SK-N-SH treated with all-trans-retinoic acid at 6 μM for 48 hours (cell line): Measurements from ENCODE around the gene CERS2.
A peak's percentile ranks its signal among the peaks of the same experiment; 100 is the strongest.

ENCODE experiments used
- ATAC-seq: fragments of 200-7000 bp; cut with Tn5 transposase; 3 replicates; pipeline ENCODE4 v1.9.1; 2020; ENCODE audit warnings: mild to moderate bottlenecking, moderate library complexity
- ARNTL ChIP-seq: fragments of 450-650 bp; formaldehyde crosslinking; IDR thresholded peaks from 2 replicates; pipeline ENCODE4 v1.5.0; 2020; ENCODE audit warnings: low read depth, mild to moderate bottlenecking, moderate library complexity, borderline replicate concordance
- CSDC2 ChIP-seq: fragments of 250-450 bp; sonication (Bioruptor Pico); IDR thresholded peaks from 2 replicates; pipeline ENCODE4 v1.5.0; 2020; ENCODE audit warnings: mild to moderate bottlenecking, moderate library complexity
- ESRRG ChIP-seq: fragments of 250-450 bp; sonication (Bioruptor Pico); IDR thresholded peaks from 2 replicates; pipeline ENCODE4 v1.6.1; 2021; ENCODE audit warnings: mild to moderate bottlenecking
- OSR1 ChIP-seq: fragments of 250-450 bp; sonication (Bioruptor Pico); IDR thresholded peaks from 2 replicates; pipeline ENCODE4 v1.8.0; 2022; ENCODE audit warnings: moderate library complexity, mild to moderate bottlenecking, inconsistent platforms
- SNAI2 ChIP-seq: fragments of 250-450 bp; sonication (Bioruptor Pico); IDR thresholded peaks from 2 replicates; pipeline ENCODE4 v1.5.0; 2020; ENCODE audit warnings: mild to moderate bottlenecking, moderate library complexity
- TCF4 ChIP-seq: fragments of 250-450 bp; sonication (Bioruptor Pico); IDR thresholded peaks from 2 replicates; pipeline ENCODE4 v1.8.0; 2021; ENCODE audit warnings: mild to moderate bottlenecking, moderate library complexity, borderline replicate concordance
- TOX ChIP-seq: fragments of 250-450 bp; sonication (Bioruptor Pico); IDR thresholded peaks from 2 replicates; pipeline ENCODE4 v1.8.0; 2021; ENCODE audit warnings: mild to moderate bottlenecking, moderate library complexity, borderline replicate concordance
- ZC3H10 ChIP-seq: fragments of 250-450 bp; sonication (Bioruptor Pico); IDR thresholded peaks from 2 replicates; pipeline ENCODE4 v1.5.1; 2021; ENCODE audit warnings: mild to moderate bottlenecking, moderate library complexity
- ZNF565 ChIP-seq: fragments of 450-650 bp; formaldehyde crosslinking; conservative IDR thresholded peaks from 2 replicates; pipeline ENCODE4 v1.5.0; 2020; ENCODE audit warnings: low read depth, mild to moderate bottlenecking, moderate library complexity
- ZNF8 ChIP-seq: fragments of 450-650 bp; formaldehyde crosslinking; IDR thresholded peaks from 2 replicates; pipeline ENCODE4 v1.5.0; 2020; ENCODE audit warnings: mild to moderate bottlenecking, moderate library complexity
- TF ChIP-seq, protein P1 (sequence below): fragments of 250-450 bp; sonication (Bioruptor Pico); IDR thresholded peaks from 2 replicates; pipeline ENCODE4 v1.5.1; 2020; ENCODE audit warnings: low read depth, mild to moderate bottlenecking, moderate library complexity
- TF ChIP-seq, protein P2 (sequence below): fragments of 250-450 bp; sonication (Bioruptor Pico); IDR thresholded peaks from 2 replicates; pipeline ENCODE4 v1.8.0; 2021; ENCODE audit warnings: low read depth, mild to moderate bottlenecking, moderate library complexity, borderline replicate concordance
- TF ChIP-seq, protein P3 (sequence below): fragments of 250-450 bp; sonication (Bioruptor Pico); IDR thresholded peaks from 2 replicates; pipeline ENCODE4 v1.5.1; 2021; ENCODE audit warnings: mild to moderate bottlenecking, moderate library complexity
- TF ChIP-seq, protein P4 (sequence below): fragments of 250-450 bp; sonication (Bioruptor Pico); IDR thresholded peaks from 2 replicates; pipeline ENCODE4 v1.5.0; 2020; ENCODE audit warnings: mild to moderate bottlenecking, moderate library complexity
- TF ChIP-seq, protein P5 (sequence below): fragments of 250-450 bp; sonication (Bioruptor Pico); IDR thresholded peaks from 2 replicates; pipeline ENCODE4 v1.8.0; 2020; ENCODE audit warnings: mild to moderate bottlenecking, moderate library complexity, borderline replicate concordance

Gene CERS2

DNA sequence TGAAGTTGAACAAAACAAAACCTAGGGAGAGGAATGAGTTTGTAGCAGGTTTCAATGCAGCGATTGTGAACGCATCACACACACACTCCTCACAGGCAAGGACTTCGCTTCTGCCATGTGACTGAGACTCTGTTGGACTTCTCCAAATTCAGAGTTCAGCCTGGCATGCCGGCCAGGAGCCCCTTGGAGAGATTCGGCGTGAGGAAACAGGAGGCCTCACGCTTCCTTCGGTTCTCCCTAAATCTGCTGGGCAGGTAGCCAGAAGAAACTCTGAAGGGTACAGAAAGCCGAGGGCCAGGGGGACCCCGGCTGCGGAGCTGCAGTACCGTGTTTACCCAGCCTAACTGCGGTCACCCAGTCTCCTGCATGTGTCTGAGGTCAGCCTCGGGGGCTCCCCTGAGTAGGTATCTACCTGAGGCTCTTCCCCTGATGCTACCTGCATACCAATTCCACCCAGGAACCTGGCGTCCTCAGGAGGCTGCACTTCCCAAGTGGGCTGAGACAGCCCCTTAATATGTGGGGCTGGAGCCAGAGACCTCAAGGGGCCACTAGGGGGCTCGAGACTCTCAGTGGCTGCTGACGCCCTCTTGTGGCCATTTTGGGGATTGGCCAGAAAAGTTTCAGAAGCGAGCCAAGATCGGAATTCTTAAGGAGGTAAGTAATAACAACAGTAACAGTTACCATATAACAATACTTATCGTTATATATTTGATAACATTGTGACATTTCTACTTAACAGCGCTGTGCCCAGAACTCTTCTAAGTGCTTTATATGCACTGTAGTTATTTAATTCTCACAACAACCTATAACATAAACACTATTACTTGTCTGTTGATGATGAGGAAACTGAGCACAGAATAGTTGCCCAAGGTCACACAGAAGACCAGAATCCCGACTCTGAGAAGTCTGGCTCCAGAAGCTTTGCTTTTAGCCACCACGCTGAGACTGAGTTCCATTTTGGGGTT, 4.7 kb upstream of the CERS2 start (continued):
- TF ChIP-seq, protein P1, sequence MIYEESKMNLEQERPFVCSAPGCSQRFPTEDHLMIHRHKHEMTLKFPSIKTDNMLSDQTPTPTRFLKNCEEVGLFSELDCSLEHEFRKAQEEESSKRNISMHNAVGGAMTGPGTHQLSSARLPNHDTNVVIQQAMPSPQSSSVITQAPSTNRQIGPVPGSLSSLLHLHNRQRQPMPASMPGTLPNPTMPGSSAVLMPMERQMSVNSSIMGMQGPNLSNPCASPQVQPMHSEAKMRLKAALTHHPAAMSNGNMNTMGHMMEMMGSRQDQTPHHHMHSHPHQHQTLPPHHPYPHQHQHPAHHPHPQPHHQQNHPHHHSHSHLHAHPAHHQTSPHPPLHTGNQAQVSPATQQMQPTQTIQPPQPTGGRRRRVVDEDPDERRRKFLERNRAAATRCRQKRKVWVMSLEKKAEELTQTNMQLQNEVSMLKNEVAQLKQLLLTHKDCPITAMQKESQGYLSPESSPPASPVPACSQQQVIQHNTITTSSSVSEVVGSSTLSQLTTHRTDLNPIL (CRISPR knock-in tag), result no peak

DNA sequence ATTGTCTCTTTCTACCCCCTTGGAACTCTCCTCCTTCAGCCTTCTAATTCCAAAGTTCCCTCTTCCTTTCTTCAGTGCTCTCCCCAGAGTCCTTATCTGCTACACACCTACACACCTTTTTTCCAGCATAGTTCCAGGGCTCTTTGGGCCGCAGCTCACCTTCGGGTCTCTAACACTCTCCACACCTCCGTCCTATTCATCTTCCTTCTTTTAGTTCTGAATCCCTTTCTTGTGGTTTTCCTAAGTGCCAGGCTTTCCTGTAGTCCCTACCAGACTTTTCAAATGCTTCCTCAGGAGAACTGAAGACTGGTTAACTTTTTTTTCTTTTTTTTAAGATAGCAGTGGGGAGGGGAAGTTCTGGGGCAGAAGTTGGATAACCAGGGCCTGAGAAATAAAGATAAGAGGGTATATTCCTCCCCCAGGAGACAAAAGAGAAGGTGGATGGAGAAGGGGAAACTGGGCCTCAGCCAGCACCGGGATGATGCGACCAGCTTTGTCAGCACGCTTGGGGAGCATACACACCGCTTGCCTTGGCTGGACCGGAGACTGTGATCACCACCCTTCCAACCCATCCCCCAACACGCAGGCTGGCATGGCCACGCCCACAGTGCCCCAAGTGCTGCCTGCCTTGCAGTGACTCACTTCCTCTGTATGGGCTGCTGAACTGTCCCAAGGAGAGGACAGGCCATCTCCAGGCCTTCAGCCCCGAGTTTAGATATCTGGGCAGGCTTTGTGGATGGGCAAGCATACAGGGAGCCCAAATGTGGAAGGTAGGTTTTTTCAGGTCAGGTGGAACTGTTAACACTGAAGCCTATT, 2.5 kb upstream of the CERS2 start:
- ATAC-seq, result peak; percentile 51
- 0 out of 2 replicates have a peak, but pooled peaks have one; percentile 77 for TF ChIP-seq OSR1 (CRISPR knock-in tag)
- TF ChIP-seq, protein P2, sequence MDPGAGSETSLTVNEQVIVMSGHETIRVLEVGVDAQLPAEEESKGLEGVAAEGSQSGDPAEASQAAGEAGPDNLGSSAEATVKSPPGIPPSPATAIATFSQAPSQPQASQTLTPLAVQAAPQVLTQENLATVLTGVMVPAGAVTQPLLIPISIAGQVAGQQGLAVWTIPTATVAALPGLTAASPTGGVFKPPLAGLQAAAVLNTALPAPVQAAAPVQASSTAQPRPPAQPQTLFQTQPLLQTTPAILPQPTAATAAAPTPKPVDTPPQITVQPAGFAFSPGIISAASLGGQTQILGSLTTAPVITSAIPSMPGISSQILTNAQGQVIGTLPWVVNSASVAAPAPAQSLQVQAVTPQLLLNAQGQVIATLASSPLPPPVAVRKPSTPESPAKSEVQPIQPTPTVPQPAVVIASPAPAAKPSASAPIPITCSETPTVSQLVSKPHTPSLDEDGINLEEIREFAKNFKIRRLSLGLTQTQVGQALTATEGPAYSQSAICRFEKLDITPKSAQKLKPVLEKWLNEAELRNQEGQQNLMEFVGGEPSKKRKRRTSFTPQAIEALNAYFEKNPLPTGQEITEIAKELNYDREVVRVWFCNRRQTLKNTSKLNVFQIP, result no peak
- TF ChIP-seq, all 23 proteins: peak for 1

DNA sequence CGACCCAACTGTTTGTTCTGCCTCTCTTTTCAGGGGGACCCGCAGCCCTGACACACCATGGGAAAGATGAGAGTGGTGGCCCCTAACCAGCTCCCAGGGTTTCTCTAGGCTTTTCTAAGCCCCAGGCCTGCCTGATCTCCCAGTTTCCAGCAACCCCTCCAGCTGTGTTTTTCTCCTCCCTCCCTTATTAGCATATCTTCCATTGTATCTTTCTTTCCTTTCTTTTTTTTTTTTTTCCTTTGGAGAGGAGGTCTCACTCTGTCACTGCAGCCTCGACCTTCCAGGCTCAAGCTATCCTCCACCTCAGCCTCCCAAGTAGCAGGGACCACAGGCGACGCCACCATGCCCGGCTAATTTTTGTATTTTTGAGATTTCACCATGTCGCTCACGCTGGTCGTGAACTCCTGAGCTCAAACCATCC, 1.8 kb upstream of the CERS2 start:
- TF ChIP-seq CSDC2 (CRISPR knock-in tag), result no peak
- no peak for TF ChIP-seq ZNF8
- TF ChIP-seq ARNTL (CRISPR knock-in tag), result no peak
- TF ChIP-seq, protein P3, sequence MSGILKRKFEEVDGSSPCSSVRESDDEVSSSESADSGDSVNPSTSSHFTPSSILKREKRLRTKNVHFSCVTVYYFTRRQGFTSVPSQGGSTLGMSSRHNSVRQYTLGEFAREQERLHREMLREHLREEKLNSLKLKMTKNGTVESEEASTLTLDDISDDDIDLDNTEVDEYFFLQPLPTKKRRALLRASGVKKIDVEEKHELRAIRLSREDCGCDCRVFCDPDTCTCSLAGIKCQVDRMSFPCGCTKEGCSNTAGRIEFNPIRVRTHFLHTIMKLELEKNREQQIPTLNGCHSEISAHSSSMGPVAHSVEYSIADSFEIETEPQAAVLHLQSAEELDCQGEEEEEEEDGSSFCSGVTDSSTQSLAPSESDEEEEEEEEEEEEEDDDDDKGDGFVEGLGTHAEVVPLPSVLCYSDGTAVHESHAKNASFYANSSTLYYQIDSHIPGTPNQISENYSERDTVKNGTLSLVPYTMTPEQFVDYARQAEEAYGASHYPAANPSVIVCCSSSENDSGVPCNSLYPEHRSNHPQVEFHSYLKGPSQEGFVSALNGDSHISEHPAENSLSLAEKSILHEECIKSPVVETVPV, result no peak
- no peak for TF ChIP-seq ESRRG (CRISPR knock-in tag)
- no peak for TF ChIP-seq ZNF565 (CRISPR knock-in tag)
- TF ChIP-seq ZC3H10 (CRISPR knock-in tag), result no peak
- no peak for TF ChIP-seq OSR1 (CRISPR knock-in tag)
- no peak for TF ChIP-seq TCF4 (CRISPR knock-in tag)
- TF ChIP-seq, protein P2, result no peak
- TF ChIP-seq SNAI2 (CRISPR knock-in tag), result no peak
- TF ChIP-seq TOX (CRISPR knock-in tag), result no peak
- TF ChIP-seq, protein P4, sequence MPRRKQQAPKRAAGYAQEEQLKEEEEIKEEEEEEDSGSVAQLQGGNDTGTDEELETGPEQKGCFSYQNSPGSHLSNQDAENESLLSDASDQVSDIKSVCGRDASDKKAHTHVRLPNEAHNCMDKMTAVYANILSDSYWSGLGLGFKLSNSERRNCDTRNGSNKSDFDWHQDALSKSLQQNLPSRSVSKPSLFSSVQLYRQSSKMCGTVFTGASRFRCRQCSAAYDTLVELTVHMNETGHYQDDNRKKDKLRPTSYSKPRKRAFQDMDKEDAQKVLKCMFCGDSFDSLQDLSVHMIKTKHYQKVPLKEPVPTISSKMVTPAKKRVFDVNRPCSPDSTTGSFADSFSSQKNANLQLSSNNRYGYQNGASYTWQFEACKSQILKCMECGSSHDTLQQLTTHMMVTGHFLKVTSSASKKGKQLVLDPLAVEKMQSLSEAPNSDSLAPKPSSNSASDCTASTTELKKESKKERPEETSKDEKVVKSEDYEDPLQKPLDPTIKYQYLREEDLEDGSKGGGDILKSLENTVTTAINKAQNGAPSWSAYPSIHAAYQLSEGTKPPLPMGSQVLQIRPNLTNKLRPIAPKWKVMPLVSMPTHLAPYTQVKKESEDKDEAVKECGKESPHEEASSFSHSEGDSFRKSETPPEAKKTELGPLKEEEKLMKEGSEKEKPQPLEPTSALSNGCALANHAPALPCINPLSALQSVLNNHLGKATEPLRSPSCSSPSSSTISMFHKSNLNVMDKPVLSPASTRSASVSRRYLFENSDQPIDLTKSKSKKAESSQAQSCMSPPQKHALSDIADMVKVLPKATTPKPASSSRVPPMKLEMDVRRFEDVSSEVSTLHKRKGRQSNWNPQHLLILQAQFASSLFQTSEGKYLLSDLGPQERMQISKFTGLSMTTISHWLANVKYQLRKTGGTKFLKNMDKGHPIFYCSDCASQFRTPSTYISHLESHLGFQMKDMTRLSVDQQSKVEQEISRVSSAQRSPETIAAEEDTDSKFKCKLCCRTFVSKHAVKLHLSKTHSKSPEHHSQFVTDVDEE (CRISPR knock-in tag), result no peak
- TF ChIP-seq, protein P5, sequence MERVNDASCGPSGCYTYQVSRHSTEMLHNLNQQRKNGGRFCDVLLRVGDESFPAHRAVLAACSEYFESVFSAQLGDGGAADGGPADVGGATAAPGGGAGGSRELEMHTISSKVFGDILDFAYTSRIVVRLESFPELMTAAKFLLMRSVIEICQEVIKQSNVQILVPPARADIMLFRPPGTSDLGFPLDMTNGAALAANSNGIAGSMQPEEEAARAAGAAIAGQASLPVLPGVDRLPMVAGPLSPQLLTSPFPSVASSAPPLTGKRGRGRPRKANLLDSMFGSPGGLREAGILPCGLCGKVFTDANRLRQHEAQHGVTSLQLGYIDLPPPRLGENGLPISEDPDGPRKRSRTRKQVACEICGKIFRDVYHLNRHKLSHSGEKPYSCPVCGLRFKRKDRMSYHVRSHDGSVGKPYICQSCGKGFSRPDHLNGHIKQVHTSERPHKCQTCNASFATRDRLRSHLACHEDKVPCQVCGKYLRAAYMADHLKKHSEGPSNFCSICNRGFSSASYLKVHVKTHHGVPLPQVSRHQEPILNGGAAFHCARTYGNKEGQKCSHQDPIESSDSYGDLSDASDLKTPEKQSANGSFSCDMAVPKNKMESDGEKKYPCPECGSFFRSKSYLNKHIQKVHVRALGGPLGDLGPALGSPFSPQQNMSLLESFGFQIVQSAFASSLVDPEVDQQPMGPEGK (CRISPR knock-in tag), result no peak
- ATAC-seq, result no peak
